Activated CD8-positive, alpha-beta T cell treated with anti-CD3 and anti-CD28 coated beads for 36 hours (primary cell): ENCODE results near the gene UAP1. TPM values are rescaled to one million over a fixed set of nuclear protein-coding genes. Genes with fewer than 3 reads are reported as not detected.
"Not testable (repeated sequence)": the region's sequence is repeated elsewhere in the genome, so short reads cannot be mapped to it uniquely, and the experiment has no call there.

Source experiments
- ATAC-seq: fragments of 200-7000 bp; cut with Tn5 transposase; one replicate; pipeline ENCODE4 v1.10.0; 2021; ENCODE audit warnings: mild to moderate bottlenecking, moderate library complexity
- CTCF ChIA-PET: fragments of 350-600 bp; sonication (Branson Sonifier 250); formaldehyde crosslinking; loops from one replicate; lab custom pipeline; 2021; ENCODE audit warnings: antibody characterized with exemption; lab: Charles Lee
- POLR2A ChIA-PET: fragments of 350-600 bp; sonication (Branson Sonifier 250); formaldehyde crosslinking; loops from one replicate; lab custom pipeline; 2021; ENCODE audit warnings: antibody characterized with exemption; lab: Charles Lee
- DNase-seq: peaks from one replicate; pipeline ENCODE4 v3.0.0-alpha.2; 2020
- H3K27ac Mint-ChIP-seq: one replicate; pipeline ENCODE4 v1.8.0; 2021; ENCODE audit warnings: mild to moderate bottlenecking, mixed read lengths
- H3K27me3 Mint-ChIP-seq: one replicate; pipeline ENCODE4 v1.8.0; 2021; ENCODE audit warnings: mixed read lengths
- H3K36me3 Mint-ChIP-seq: one replicate; pipeline ENCODE4 v1.8.0; 2021; ENCODE audit warnings: low read depth, mixed read lengths
- H3K4me1 Mint-ChIP-seq: one replicate; pipeline ENCODE4 v1.8.0; 2021; ENCODE audit warnings: low read depth, mixed read lengths
- H3K4me3 Mint-ChIP-seq: one replicate; pipeline ENCODE4 v1.8.0; 2021; ENCODE audit warnings: mild to moderate bottlenecking, moderate library complexity, mixed read lengths
- H3K9me3 Mint-ChIP-seq: one replicate; pipeline ENCODE4 v1.8.0; 2021; ENCODE audit warnings: mixed read lengths
- CTCF ChIP-seq: fragments of 200-600 bp; IDR thresholded peaks from one replicate; pipeline ENCODE4 v1.8.0; 2022; ENCODE audit warnings: antibody characterized with exemption, mild to moderate bottlenecking
- intact Hi-C: fragments of 100-400 bp; cut with micrococcal nuclease; formaldehyde crosslinking; loops from one replicate; pipeline ENCODE4 v1.10.0; 2022
- total RNA-seq, 2 experiments: library from RNA; stranded (reverse); gene quantifications; one replicate each; pipeline ENCODE4 v1.2.3, GENCODE V29; 2021

Gene UAP1
- total RNA-seq, 2 experiments from 2014 or later, result 37.9 to 40.6 TPM

GRCh38 chr1:162599451-162599850 lies 37.9 kb downstream of the UAP1 start:
- Mint-ChIP-seq H3K27me3 (no peaks in the 10 kb centered on the region), H3K4me3 (no peak overlapping the region), H3K9me3 (no peaks in the 10 kb centered on the region), H3K27ac (no peak overlapping the region), H3K4me1 (no peaks in the 10 kb centered on the region), H3K36me3 (peaks cover 41% of the 10 kb centered on the region)
- ATAC-seq, result no peak
- TF ChIP-seq CTCF, result no peak
- intact Hi-C loops, result no loop called here
- ChIA-PET POLR2A (no interaction called here), CTCF (interaction anchor here (1.0 kb wide), 1 partner anchor 14 kb away, joined by 3 read pairs; no protein-coding TSS in a partner anchor)
- DNase-seq, result no peak

GRCh38 chr1:162603117-162603516 lies 41.6 kb downstream of the UAP1 start:
- POLR2A ChIA-PET, intact Hi-C loops, ATAC-seq, H3K9me3 Mint-ChIP-seq, DNase-seq, H3K4me3 Mint-ChIP-seq, H3K27ac Mint-ChIP-seq, H3K27me3 Mint-ChIP-seq, H3K4me1 Mint-ChIP-seq: not testable (repeated sequence)
- H3K36me3 Mint-ChIP-seq, result peaks cover 30% of the 10 kb centered on the region
- CTCF ChIA-PET, result interaction anchor here (1.0 to 1.3 kb wide), 2 partner anchors 10 to 15 kb away, joined by 3 to 4 read pairs; no protein-coding TSS in a partner anchor

- Mint-ChIP-seq H3K9me3 (no peaks in the 10 kb centered on the region), H3K27me3 (no peaks in the 10 kb centered on the region), H3K4me3 (no peak overlapping the region), H3K4me1 (no peaks in the 10 kb centered on the region), H3K36me3 (peaks cover 20% of the 10 kb centered on the region), H3K27ac (no peak overlapping the region)
- TF ChIP-seq CTCF, result no peak
- ATAC-seq (no peak), DNase-seq (no peak)
- CTCF ChIA-PET, result interaction anchor here (1.0 kb wide), 1 partner anchor 8 kb away, joined by 4 read pairs; no protein-coding TSS in a partner anchor
- POLR2A ChIA-PET, result no interaction called here
- intact Hi-C loops, result no loop called here
Measured at GRCh38 chr1:162605225-162605927, 43.9 kb downstream of the UAP1 start.

GRCh38 chr1:162609306-162609705 lies 47.8 kb downstream of the UAP1 start:
- CTCF ChIA-PET, result no interaction called here

More at GRCh38 chr1:162609306-162609705, 47.8 kb downstream of the UAP1 start:
- Mint-ChIP-seq H3K36me3 (peaks cover 2% of the 10 kb centered on the region), H3K9me3 (no peaks in the 10 kb centered on the region), H3K27me3 (no peaks in the 10 kb centered on the region), H3K4me1 (peaks cover 3% of the 10 kb centered on the region), H3K27ac (no peak overlapping the region), H3K4me3 (no peak overlapping the region)
- no peak for ATAC-seq
- POLR2A ChIA-PET, result no interaction called here
- intact Hi-C loops, result no loop called here
- DNase-seq, result no peak
- no peak for TF ChIP-seq CTCF
